HCT116 (cell line): ENCODE data around the gene INPPL1. TPM values are rescaled to one million over a fixed set of nuclear protein-coding genes. Genes with fewer than 3 reads are reported as not detected.

ENCODE experiments used
- ATAC-seq: fragments of 200-7000 bp; cut with Tn5 transposase; 2 replicates; pipeline ENCODE4 v1.9.1; 2020; ENCODE audit warnings: mild to moderate bottlenecking, moderate library complexity
- BruUV-seq: library from RNA; stranded (reverse); fragments of 400-500 nt; replicated peaks from 2 replicates; lab custom pipeline; 2021; lab: Mats Ljungman, UMichigan
- CTCF ChIA-PET: fragments of 300-600 bp; sonication (Branson Sonifier 250); formaldehyde crosslinking; loops from one replicate; lab custom pipeline; 2021; ENCODE audit warnings: antibody characterized with exemption; lab: Charles Lee
- POLR2A ChIA-PET: fragments of 300-600, 350-600 bp; sonication (Branson Sonifier 250); formaldehyde crosslinking; loops from one replicate; lab custom pipeline; 2021; ENCODE audit warnings: antibody characterized with exemption; lab: Charles Lee
- RAD21 ChIA-PET, 2 experiments: fragments of 300-600 bp; sonication (Branson Sonifier 250); formaldehyde crosslinking; loops; one replicate each; lab custom pipeline; 2023; ENCODE audit warnings: low total read pairs in 2 of 2; ENCODE audit not compliant: uncharacterized antibody in 2 of 2, unreplicated experiment in 2 of 2, low non-redundant PET in 1 of 2; lab: Charles Lee
- DNase-seq: peaks from one replicate; pipeline ENCODE4 v3.0.0-alpha.2; 2010; ENCODE audit warnings: low read depth, low spot score
- H2AFZ ChIP-seq: fragments of 200-600 bp; shearing (Covaris generic), sonication (generic); 2 replicates; pipeline ENCODE4 v1.6.1; 2017; ENCODE audit warnings: low read depth, mixed run types, mixed read lengths, antibody characterized with exemption, low read length; ENCODE audit not compliant: poor library complexity, severe bottlenecking
- H3K27ac ChIP-seq: 2 replicates; pipeline ENCODE4 v1.5.1; 2012; ENCODE audit warnings: low read depth, low read length
- H3K27me3 ChIP-seq: fragments of 200-600 bp; sonication (generic); 2 replicates; pipeline ENCODE4 v1.6.1; 2016; ENCODE audit warnings: mixed run types, low read length, mixed read lengths; ENCODE audit not compliant: insufficient read depth
- H3K36me3 ChIP-seq, 2 experiments: fragments of 200-500 bp in 1 of 2; fragments of 200-600 bp in 1 of 2; sonication (Bioruptor generic) in 1 of 2; sonication (generic) in 1 of 2; 2 replicates each; pipeline versions ENCODE4 v1.5.1 to v1.6.1; 2014 to 2016; ENCODE audit warnings: low read length in 2 of 2, inconsistent platforms in 1 of 2, mixed read lengths in 1 of 2, mixed run types in 1 of 2; ENCODE audit not compliant: insufficient read depth in 2 of 2, control insufficient read depth in 1 of 2
- H3K4me1 ChIP-seq, 2 experiments: fragments of 200-600 bp in 1 of 2; sonication (generic) in 1 of 2; 2 replicates each; pipeline versions ENCODE4 v1.5.1 to v1.6.1; 2012 to 2017; ENCODE audit warnings: low read length in 2 of 2, inconsistent platforms in 1 of 2, mild to moderate bottlenecking in 1 of 2, mixed read lengths in 1 of 2, mixed run types in 1 of 2, moderate library complexity in 1 of 2; ENCODE audit not compliant: insufficient read depth in 2 of 2, control insufficient read depth in 1 of 2
- H3K4me2 ChIP-seq: fragments of 200-600 bp; sonication (generic); 2 replicates; pipeline ENCODE4 v1.6.1; 2017; ENCODE audit warnings: mixed run types, low read length, mixed read lengths
- H3K4me3 ChIP-seq, 2 experiments: fragments of 200-600 bp in 1 of 2; sonication (generic) in 1 of 2; replicated peaks in 1 of 2; 2 replicates each; pipeline ENCODE4 v1.5.1; 2011 to 2016; ENCODE audit warnings: low read length in 2 of 2, control low read depth in 1 of 2, low read depth in 1 of 2, mild to moderate bottlenecking in 1 of 2, mixed read lengths in 1 of 2, mixed run types in 1 of 2
- H3K79me2 ChIP-seq: fragments of 200-600 bp; sonication (generic); 2 replicates; pipeline ENCODE4 v1.6.1; 2017; ENCODE audit warnings: mild to moderate bottlenecking, mixed run types, low read length, moderate library complexity, mixed read lengths; ENCODE audit not compliant: insufficient read depth
- H3K9ac ChIP-seq: fragments of 200-600 bp; sonication (generic); 2 replicates; pipeline ENCODE4 v1.6.1; 2016; ENCODE audit warnings: low read length, mixed read lengths
- H3K9me2 ChIP-seq: fragments of 200-600 bp; sonication (generic), shearing (Covaris generic); 2 replicates; pipeline ENCODE4 v1.6.1; 2017; ENCODE audit warnings: mixed run types, mild to moderate bottlenecking, moderate library complexity; ENCODE audit not compliant: insufficient read depth
- H3K9me3 ChIP-seq, 2 experiments: fragments of 200-500 bp in 1 of 2; fragments of 200-600 bp in 1 of 2; sonication (Bioruptor generic) in 1 of 2; sonication (generic) in 1 of 2; 2 replicates each; pipeline ENCODE4 v1.6.1; 2014 to 2017; ENCODE audit warnings: low read length in 2 of 2, mixed read lengths in 2 of 2, inconsistent platforms in 1 of 2, low read depth in 1 of 2, mild to moderate bottlenecking in 1 of 2, mixed run types in 1 of 2, moderate library complexity in 1 of 2; ENCODE audit not compliant: control insufficient read depth in 1 of 2, insufficient read depth in 1 of 2
- H4K20me1 ChIP-seq: fragments of 200-600 bp; sonication (generic), shearing (Covaris generic); 2 replicates; pipeline ENCODE4 v1.6.1; 2017; ENCODE audit warnings: mixed run types, mild to moderate bottlenecking, moderate library complexity; ENCODE audit not compliant: insufficient read depth
- CBX3 ChIP-seq: IDR thresholded peaks from 2 replicates; pipeline ENCODE4 v1.6.1; 2012; ENCODE audit warnings: low read depth
- CEBPB ChIP-seq: IDR thresholded peaks from 2 replicates; pipeline ENCODE4 v1.6.1; 2012; ENCODE audit warnings: low read depth
- ELF1 ChIP-seq: IDR thresholded peaks from 2 replicates; pipeline ENCODE4 v1.6.1; 2012; ENCODE audit warnings: low read depth, borderline replicate concordance
- EZH2 ChIP-seq: fragments of 200-600 bp; sonication (generic); IDR thresholded peaks from 2 replicates; pipeline ENCODE4 v1.6.1; 2017; ENCODE audit warnings: antibody characterized with exemption, mixed run types
- EZH2phosphoT487 ChIP-seq: fragments of 200-600 bp; IDR thresholded peaks from 2 replicates; pipeline ENCODE4 v1.6.1; 2018; ENCODE audit warnings: antibody characterized with exemption, borderline replicate concordance
- JUND ChIP-seq: IDR thresholded peaks from 2 replicates; pipeline ENCODE4 v1.6.1; 2012
- POLR2A ChIP-seq: IDR thresholded peaks from 2 replicates; pipeline ENCODE4 v1.7.0; 2011; ENCODE audit warnings: borderline replicate concordance; ENCODE audit not compliant: insufficient read depth, insufficient read length; ENCODE audit errors: extremely low read depth
- POLR2AphosphoS5 ChIP-seq: IDR thresholded peaks from 2 replicates; pipeline ENCODE4 v1.6.1; 2011; ENCODE audit warnings: mild to moderate bottlenecking, low read depth, low read length, moderate library complexity
- RAD21 ChIP-seq: IDR thresholded peaks from 2 replicates; pipeline ENCODE4 v1.6.1; 2012; ENCODE audit warnings: low read depth, mild to moderate bottlenecking
- SP1 ChIP-seq: IDR thresholded peaks from 2 replicates; pipeline ENCODE4 v1.6.1; 2012; ENCODE audit warnings: low read depth
- SRF ChIP-seq: IDR thresholded peaks from 2 replicates; pipeline ENCODE4 v1.6.1; 2012; ENCODE audit warnings: low read depth
- TCF7L2 ChIP-seq: IDR thresholded peaks from 2 replicates; pipeline ENCODE4 v1.7.0; 2011; ENCODE audit warnings: borderline replicate concordance, inconsistent platforms; ENCODE audit not compliant: insufficient read depth, insufficient read length; ENCODE audit errors: extremely low read depth
- ZFX ChIP-seq: fragments of 450-650 bp; IDR thresholded peaks from 2 replicates; pipeline ENCODE4 v1.6.1; 2017
- ZNF274 ChIP-seq: fragments of 200-500 bp; sonication (Bioruptor generic); IDR thresholded peaks from 2 replicates; pipeline ENCODE4 v1.6.1; 2014; ENCODE audit warnings: mild to moderate bottlenecking, low read depth, low read length, inconsistent platforms
- intact Hi-C: fragments of 100-400 bp; cut with micrococcal nuclease; formaldehyde crosslinking; loops from 2 replicates; pipeline ENCODE4 v1.10.0; 2022
- total RNA-seq: library from RNA; stranded (reverse); gene quantifications from one replicate; pipeline ENCODE4 v1.2.1, GENCODE V29; 2021; ENCODE audit not compliant: unreplicated experiment
- TF ChIP-seq, protein P1 (sequence below), 3 experiments: fragments of 200-600 bp in 1 of 3; sonication (generic) in 1 of 3; IDR thresholded peaks in 2 of 3; conservative IDR thresholded peaks in 1 of 3; 2 replicates each; pipeline ENCODE4 v1.5.1; 2012 to 2017; ENCODE audit warnings: low read depth in 2 of 3, low read length in 2 of 3, antibody characterized with exemption in 1 of 3, borderline replicate concordance in 1 of 3, control low read depth in 1 of 3, mild to moderate bottlenecking in 1 of 3, mixed read lengths in 1 of 3, mixed run types in 1 of 3, moderate library complexity in 1 of 3; ENCODE audit not compliant: insufficient read depth in 1 of 3
- TF ChIP-seq, protein P2 (sequence below): IDR thresholded peaks from 2 replicates; pipeline ENCODE4 v1.6.1; 2011; ENCODE audit warnings: mild to moderate bottlenecking, low read length, moderate library complexity; ENCODE audit not compliant: insufficient replicate concordance; ENCODE audit errors: extremely low read depth
- TF ChIP-seq, protein P3 (sequence below): IDR thresholded peaks from 2 replicates; pipeline ENCODE4 v1.6.1; 2012; ENCODE audit warnings: low read depth

Gene INPPL1
- total RNA-seq, 1 experiment from 2014 or later, result 132 TPM

DNA sequence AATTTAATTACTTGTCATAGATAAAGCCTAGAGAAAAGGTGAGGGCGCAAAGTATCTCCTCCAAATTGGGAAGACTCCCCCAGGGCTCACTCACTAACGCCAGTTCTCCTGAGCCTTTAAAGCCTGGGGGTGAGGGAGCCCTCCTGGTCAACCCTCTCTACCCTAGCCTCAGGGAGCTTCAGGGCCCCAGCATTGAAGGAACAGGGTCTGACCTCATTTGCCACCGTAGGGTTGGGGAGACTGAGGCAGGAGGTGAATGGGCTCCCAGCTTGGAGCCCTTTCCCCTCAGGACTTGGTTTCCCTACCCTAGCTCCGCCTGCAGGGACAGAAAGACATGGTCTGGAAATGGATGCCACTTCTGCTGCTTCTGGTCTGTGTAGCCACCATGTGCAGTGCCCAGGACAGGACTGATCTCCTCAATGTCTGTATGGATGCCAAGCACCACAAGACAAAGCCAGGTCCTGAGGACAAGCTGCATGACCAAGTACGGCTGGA is 6.3 kb upstream of the INPPL1 start (continued):
- TF ChIP-seq EZH2phosphoT487 (no peak), SP1 (no peak), ELF1 (no peak), POLR2A (no peak), ZNF274 (no peak), SRF (no peak), RAD21 (no peak)
- TF ChIP-seq, protein P1, sequence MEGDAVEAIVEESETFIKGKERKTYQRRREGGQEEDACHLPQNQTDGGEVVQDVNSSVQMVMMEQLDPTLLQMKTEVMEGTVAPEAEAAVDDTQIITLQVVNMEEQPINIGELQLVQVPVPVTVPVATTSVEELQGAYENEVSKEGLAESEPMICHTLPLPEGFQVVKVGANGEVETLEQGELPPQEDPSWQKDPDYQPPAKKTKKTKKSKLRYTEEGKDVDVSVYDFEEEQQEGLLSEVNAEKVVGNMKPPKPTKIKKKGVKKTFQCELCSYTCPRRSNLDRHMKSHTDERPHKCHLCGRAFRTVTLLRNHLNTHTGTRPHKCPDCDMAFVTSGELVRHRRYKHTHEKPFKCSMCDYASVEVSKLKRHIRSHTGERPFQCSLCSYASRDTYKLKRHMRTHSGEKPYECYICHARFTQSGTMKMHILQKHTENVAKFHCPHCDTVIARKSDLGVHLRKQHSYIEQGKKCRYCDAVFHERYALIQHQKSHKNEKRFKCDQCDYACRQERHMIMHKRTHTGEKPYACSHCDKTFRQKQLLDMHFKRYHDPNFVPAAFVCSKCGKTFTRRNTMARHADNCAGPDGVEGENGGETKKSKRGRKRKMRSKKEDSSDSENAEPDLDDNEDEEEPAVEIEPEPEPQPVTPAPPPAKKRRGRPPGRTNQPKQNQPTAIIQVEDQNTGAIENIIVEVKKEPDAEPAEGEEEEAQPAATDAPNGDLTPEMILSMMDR (IDR thresholded peaks at IDR 0.05 in 2 of 3, conservative IDR thresholded peaks at IDR 0.05 in 1 of 3; ENCODE audit: borderline replicate concordance in 1 of 3, insufficient read depth in 1 of 3, low read depth in 2 of 3, low read length in 2 of 3), result no peak

- Histone ChIP-seq H3K4me3 (no peak overlapping the region), H3K9ac (no peak overlapping the region), H4K20me1 (no peaks in the 10 kb centered on the region), H3K27me3 (no peaks in the 10 kb centered on the region), H3K27ac (no peak overlapping the region), H2AFZ (no peak overlapping the region), H3K79me2 (peaks cover 10% of the 10 kb centered on the region; the same call in 1 of the 2 replicates), H3K4me1 (peaks cover 15 to 19% of the 10 kb centered on the region in 2 experiments), H3K36me3 (no peaks in the 10 kb centered on the region), H3K9me2 (no peaks in the 10 kb centered on the region), H3K4me2 (no peak overlapping the region), H3K9me3 (no peaks in the 10 kb centered on the region)
- ATAC-seq, result no peak
- ChIA-PET POLR2A (no interaction called here), CTCF (no interaction called here), RAD21 (no interaction called here)
- no TSS peak for BruUV-seq
- intact Hi-C loops, result loop anchor here (5.0 to 10.0 kb wide), 2 partner anchors 119 to 214 kb away; partner anchors contain the start of genes CLPB and LAMTOR1
- no peak for DNase-seq
- TF ChIP-seq ELF1, result no peak
- TF ChIP-seq, protein P2, sequence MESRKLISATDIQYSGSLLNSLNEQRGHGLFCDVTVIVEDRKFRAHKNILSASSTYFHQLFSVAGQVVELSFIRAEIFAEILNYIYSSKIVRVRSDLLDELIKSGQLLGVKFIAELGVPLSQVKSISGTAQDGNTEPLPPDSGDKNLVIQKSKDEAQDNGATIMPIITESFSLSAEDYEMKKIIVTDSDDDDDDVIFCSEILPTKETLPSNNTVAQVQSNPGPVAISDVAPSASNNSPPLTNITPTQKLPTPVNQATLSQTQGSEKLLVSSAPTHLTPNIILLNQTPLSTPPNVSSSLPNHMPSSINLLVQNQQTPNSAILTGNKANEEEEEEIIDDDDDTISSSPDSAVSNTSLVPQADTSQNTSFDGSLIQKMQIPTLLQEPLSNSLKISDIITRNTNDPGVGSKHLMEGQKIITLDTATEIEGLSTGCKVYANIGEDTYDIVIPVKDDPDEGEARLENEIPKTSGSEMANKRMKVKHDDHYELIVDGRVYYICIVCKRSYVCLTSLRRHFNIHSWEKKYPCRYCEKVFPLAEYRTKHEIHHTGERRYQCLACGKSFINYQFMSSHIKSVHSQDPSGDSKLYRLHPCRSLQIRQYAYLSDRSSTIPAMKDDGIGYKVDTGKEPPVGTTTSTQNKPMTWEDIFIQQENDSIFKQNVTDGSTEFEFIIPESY, result no peak
- TF ChIP-seq SP1, result no peak
- no peak for TF ChIP-seq JUND
- no peak for TF ChIP-seq TCF7L2
- no peak for TF ChIP-seq EZH2phosphoT487
- TF ChIP-seq CEBPB, result no peak
- TF ChIP-seq POLR2AphosphoS5, result no peak
- TF ChIP-seq EZH2, result no peak
- TF ChIP-seq ZFX, result no peak
- TF ChIP-seq, protein P3, sequence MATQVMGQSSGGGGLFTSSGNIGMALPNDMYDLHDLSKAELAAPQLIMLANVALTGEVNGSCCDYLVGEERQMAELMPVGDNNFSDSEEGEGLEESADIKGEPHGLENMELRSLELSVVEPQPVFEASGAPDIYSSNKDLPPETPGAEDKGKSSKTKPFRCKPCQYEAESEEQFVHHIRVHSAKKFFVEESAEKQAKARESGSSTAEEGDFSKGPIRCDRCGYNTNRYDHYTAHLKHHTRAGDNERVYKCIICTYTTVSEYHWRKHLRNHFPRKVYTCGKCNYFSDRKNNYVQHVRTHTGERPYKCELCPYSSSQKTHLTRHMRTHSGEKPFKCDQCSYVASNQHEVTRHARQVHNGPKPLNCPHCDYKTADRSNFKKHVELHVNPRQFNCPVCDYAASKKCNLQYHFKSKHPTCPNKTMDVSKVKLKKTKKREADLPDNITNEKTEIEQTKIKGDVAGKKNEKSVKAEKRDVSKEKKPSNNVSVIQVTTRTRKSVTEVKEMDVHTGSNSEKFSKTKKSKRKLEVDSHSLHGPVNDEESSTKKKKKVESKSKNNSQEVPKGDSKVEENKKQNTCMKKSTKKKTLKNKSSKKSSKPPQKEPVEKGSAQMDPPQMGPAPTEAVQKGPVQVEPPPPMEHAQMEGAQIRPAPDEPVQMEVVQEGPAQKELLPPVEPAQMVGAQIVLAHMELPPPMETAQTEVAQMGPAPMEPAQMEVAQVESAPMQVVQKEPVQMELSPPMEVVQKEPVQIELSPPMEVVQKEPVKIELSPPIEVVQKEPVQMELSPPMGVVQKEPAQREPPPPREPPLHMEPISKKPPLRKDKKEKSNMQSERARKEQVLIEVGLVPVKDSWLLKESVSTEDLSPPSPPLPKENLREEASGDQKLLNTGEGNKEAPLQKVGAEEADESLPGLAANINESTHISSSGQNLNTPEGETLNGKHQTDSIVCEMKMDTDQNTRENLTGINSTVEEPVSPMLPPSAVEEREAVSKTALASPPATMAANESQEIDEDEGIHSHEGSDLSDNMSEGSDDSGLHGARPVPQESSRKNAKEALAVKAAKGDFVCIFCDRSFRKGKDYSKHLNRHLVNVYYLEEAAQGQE, result no peak
- TF ChIP-seq CBX3, result no peak
- no peak for TF ChIP-seq RAD21
- no peak for TF ChIP-seq ZNF274
These were observed 3.7 kb upstream of the INPPL1 start for GRCh38 chr11:72220696-72221363.
